ENCODE results near the gene TTC7B. TPM values are rescaled to one million over a fixed set of nuclear protein-coding genes. Genes with fewer than 3 reads are reported as not detected.
A peak's percentile ranks its signal among the peaks of the same experiment; 100 is the strongest.

Gene TTC7B
- total and polyA plus RNA-seq, 3 experiments from 2014 or later: 1.7 to 5.8 (median 5.2) TPM

DNA sequence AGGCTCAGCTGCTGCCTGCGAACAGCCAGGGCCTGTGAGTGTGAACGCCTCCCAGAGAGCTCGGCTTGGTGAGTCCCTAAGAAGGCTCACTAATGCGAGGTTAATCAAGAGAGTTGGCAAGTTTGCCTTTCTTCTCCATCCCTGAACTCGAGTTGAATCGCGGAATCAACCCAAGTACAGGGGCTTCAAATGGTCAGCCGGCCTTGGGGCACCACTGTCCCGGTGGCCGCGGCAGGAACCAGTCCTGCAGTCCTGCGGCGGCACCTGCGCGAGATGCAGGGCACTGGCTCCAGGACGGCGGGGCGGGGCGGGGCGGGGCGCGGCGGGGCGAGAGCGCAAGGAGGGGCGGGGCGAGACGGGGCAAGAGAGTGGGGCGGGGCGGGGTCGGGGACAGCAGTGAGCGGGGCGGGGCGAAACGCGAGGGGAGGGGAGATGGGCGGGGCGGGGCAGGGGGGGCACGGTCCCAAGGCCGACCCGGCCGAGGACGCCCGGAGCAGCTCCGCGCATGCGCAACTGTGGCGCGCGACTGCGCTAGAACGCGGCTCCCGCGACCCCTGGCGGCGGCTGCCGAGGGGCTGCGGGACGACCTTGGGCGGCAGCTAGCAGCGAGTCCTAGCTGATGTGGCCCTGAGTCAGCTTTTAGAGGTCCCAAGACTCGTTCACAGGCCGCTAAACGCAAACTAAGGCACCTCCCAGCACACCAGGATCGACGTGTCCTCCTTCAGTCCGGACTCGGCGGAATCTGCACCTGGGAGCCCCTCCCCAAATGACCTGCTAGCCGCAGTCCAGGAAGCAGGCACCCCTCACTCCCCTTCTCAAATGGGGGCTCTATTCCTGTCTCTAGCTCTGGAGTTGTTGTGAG, 58.0 kb downstream of the TTC7B start:
- Mint-ChIP-seq H3K4me1 (peaks cover 5 to 17% (median 12%) of the 10 kb centered on the region in 3 donors), H3K9me3 (peaks cover 11 to 15% (median 12%) of the 10 kb centered on the region in 5 donors), H3K36me3 (peaks cover 0 to 17% (median 0%) of the 10 kb centered on the region in 3 donors), H3K27me3 (peaks cover 5 to 21% of the 10 kb centered on the region in 2 donors), H3K27ac (peak overlapping the region in 7 of 8 donors; percentile 68 to 91 (median 83)), H3K4me3 (peak overlapping the region; percentile 76 to 91 (median 83))
- Histone ChIP-seq H3K9me3 (ENCODE audit: low read length) (peaks cover 6% of the 10 kb centered on the region), H3K36me3 (ENCODE audit: insufficient read depth, low read length) (no peaks in the 10 kb centered on the region), H3K27me3 (ENCODE audit: insufficient read depth, low read length, poor library complexity, severe bottlenecking) (no peaks in the 10 kb centered on the region), H3K4me1 (ENCODE audit: insufficient read depth, low read length) (peaks cover 16% of the 10 kb centered on the region), H3K27ac (ENCODE audit: low read depth, low read length) (peak overlapping the region; percentile 43), H3K4me3 (ENCODE audit: low read length) (peak overlapping the region; percentile 79)
- ChIA-PET POLR2A (interaction anchor here (0.6 to 1.6 kb wide), 6 partner anchors 302 to 502 kb away, joined by 3 to 10 read pairs (median 4); partner anchors contain the start of genes PSMC1 and RPS6KA5), CTCF (interaction anchor here (0.6 to 3.1 kb wide), 28 partner anchors 8 to 817 kb away, joined by 3 to 12 read pairs (median 3); partner anchors contain the start of gene CALM1)
- peak; percentile 92 to 96 (median 93) for DNase-seq

GRCh38 chr14:90757452-90757851, 58.8 kb downstream of the TTC7B start:
- Mint-ChIP-seq H3K9me3 (peaks cover 4 to 8% (median 5%) of the 10 kb centered on the region in 5 donors), H3K27me3 (peaks cover 3 to 13% of the 10 kb centered on the region in 2 donors), H3K4me1 (peaks cover 5 to 17% (median 12%) of the 10 kb centered on the region in 3 donors), H3K36me3 (peaks cover 0 to 9% (median 0%) of the 10 kb centered on the region in 3 donors), H3K4me3 (peak overlapping the region; percentile 76 to 91 (median 83)), H3K27ac (peak overlapping the region in 7 of 8 donors; percentile 32 to 91 (median 74))
- H3K27me3 ChIP-seq (ENCODE audit: insufficient read depth, low read length, poor library complexity, severe bottlenecking): no peaks in the 10 kb centered on the region
- no peak for DNase-seq
- ChIA-PET CTCF (interaction anchor here (0.6 to 3.1 kb wide), 8 partner anchors 30 to 801 kb away, joined by 3 to 9 read pairs (median 4); no protein-coding TSS in a partner anchor), POLR2A (interaction anchor here (1.0 to 1.6 kb wide), 4 partner anchors 303 to 501 kb away, joined by 3 to 6 read pairs (median 4); partner anchors contain the start of genes PSMC1 and RPS6KA5)
- H3K9me3 ChIP-seq (ENCODE audit: low read length): no peaks in the 10 kb centered on the region
- no peak overlapping the region for H3K27ac ChIP-seq (ENCODE audit: low read depth, low read length)
- H3K4me1 ChIP-seq (ENCODE audit: insufficient read depth, low read length): peaks cover 16% of the 10 kb centered on the region
- H3K36me3 ChIP-seq (ENCODE audit: insufficient read depth, low read length): no peaks in the 10 kb centered on the region
- H3K4me3 ChIP-seq (ENCODE audit: low read length): peak overlapping the region; percentile 79

DNA sequence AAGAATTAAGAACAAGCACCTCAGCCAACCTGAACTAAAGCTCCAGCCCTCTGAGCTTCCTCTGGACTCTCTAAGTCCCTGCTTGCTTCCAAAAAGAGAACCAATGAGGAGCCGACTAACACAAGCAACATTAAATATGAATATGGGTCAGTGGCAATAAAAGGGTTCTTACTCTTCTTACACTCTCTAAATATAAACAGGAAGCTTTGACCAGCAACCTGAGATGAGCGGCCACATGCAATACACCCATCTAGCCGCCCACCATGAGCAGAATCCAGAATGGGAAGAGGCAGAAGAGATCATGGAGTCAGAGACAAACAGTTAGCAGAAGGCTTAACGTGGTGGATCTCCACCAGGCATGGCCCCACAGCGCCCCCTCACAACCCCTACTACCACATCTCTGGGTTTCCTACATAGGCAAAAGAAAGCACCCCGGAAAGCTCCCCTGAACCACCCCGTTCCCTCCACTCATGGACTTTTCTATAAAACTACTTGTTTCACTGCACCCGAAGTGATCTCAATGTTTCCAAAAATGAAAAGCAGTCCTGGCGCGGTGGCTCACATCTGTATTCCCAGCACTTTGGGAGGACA, 59.4 kb downstream of the TTC7B start:
- DNase-seq: no peak
- H3K4me3 Mint-ChIP-seq: peak overlapping the region in 6 of 7 donors; percentile 13 to 85 (median 71)
- no peaks in the 10 kb centered on the region for H3K9me3 ChIP-seq (ENCODE audit: low read length)
- POLR2A ChIA-PET: interaction anchor here (0.7 to 1.1 kb wide), 2 partner anchors 373 kb away, joined by 3 to 5 read pairs; no protein-coding TSS in a partner anchor
- H3K9me3 Mint-ChIP-seq: peaks cover 0 to 2% (median 1%) of the 10 kb centered on the region in 5 donors
- peaks cover 0 to 6% (median 0%) of the 10 kb centered on the region in 3 donors for H3K36me3 Mint-ChIP-seq
- H3K4me1 Mint-ChIP-seq: peaks cover 5 to 17% (median 12%) of the 10 kb centered on the region in 3 donors
- no peaks in the 10 kb centered on the region for H3K27me3 ChIP-seq (ENCODE audit: insufficient read depth, low read length, poor library complexity, severe bottlenecking)
- CTCF ChIA-PET: interaction anchor here (0.6 to 2.0 kb wide), 2 partner anchors 82 to 801 kb away, joined by 3 to 4 read pairs; no protein-coding TSS in a partner anchor
- H3K27me3 Mint-ChIP-seq: peaks cover 2 to 11% of the 10 kb centered on the region in 2 donors
- no peak overlapping the region for H3K4me3 ChIP-seq (ENCODE audit: low read length)
- H3K4me1 ChIP-seq (ENCODE audit: insufficient read depth, low read length): peaks cover 16% of the 10 kb centered on the region
- H3K36me3 ChIP-seq (ENCODE audit: insufficient read depth, low read length): no peaks in the 10 kb centered on the region
- no peak overlapping the region for H3K27ac ChIP-seq (ENCODE audit: low read depth, low read length)
- H3K27ac Mint-ChIP-seq: peak overlapping the region in 2 of 8 donors; percentile 68 to 70

DNA sequence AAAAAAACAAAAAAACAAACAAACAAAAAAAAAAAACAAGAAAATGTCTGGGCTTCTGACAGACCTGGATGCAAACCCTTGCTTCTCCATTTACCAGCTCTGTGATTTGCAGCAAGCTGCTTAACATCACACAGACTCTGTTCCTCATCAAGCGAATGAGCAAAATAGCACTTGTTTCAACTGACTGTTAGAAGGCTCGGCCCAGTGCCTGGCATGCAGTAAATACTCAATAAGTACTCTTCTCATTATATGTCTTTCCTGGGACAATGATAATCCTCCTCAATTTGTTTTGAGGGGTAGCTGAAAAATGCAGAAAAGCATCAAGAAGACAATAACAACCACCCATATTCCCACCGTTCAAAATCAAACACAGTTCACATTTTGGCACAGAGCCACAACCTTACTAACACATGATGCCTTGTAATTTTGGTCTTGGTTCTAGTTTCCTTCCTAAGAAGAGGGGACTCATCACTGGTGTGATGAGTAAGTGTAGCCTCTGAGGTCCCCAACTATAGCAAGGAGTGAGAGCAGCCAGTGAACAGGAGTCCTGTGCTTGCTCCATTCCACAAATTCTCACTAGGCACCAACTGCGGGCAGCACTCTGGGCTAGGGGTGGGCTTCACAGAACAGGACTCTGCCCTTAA, 60.4 kb downstream of the TTC7B start:
- POLR2A ChIA-PET: interaction anchor here (0.7 kb wide), 1 partner anchor 372 kb away, joined by 5 read pairs; no protein-coding TSS in a partner anchor

GRCh38 chr14:90753456-90754005, 62.7 kb downstream of the TTC7B start:
- Mint-ChIP-seq H3K27me3 (peaks cover 7 to 18% of the 10 kb centered on the region in 2 donors), H3K9me3 (peaks cover 5 to 18% (median 11%) of the 10 kb centered on the region in 5 donors), H3K27ac (no peak overlapping the region), H3K4me3 (no peak overlapping the region), H3K36me3 (peaks cover 0 to 14% (median 2%) of the 10 kb centered on the region in 3 donors), H3K4me1 (peaks cover 5 to 9% (median 8%) of the 10 kb centered on the region in 3 donors)
- DNase-seq: no peak
- Histone ChIP-seq H3K9me3 (ENCODE audit: low read length) (no peaks in the 10 kb centered on the region), H3K36me3 (ENCODE audit: insufficient read depth, low read length) (no peaks in the 10 kb centered on the region), H3K27ac (ENCODE audit: low read depth, low read length) (no peak overlapping the region), H3K27me3 (ENCODE audit: insufficient read depth, low read length, poor library complexity, severe bottlenecking) (no peaks in the 10 kb centered on the region), H3K4me3 (ENCODE audit: low read length) (no peak overlapping the region), H3K4me1 (ENCODE audit: insufficient read depth, low read length) (peaks cover 9% of the 10 kb centered on the region)
- ChIA-PET POLR2A (no interaction called here), CTCF (interaction anchor here (1.1 to 1.2 kb wide), 2 partner anchors 8 to 36 kb away, joined by 3 read pairs; no protein-coding TSS in a partner anchor)

More for the DNA sequence above, 60.4 kb downstream of the TTC7B start:
- Histone ChIP-seq H3K27ac (ENCODE audit: low read depth, low read length) (no peak overlapping the region), H3K36me3 (ENCODE audit: insufficient read depth, low read length) (no peaks in the 10 kb centered on the region), H3K27me3 (ENCODE audit: insufficient read depth, low read length, poor library complexity, severe bottlenecking) (no peaks in the 10 kb centered on the region), H3K9me3 (ENCODE audit: low read length) (no peaks in the 10 kb centered on the region), H3K4me1 (ENCODE audit: insufficient read depth, low read length) (peaks cover 16% of the 10 kb centered on the region), H3K4me3 (ENCODE audit: low read length) (no peak overlapping the region)
- DNase-seq: no peak
- no peaks in the 10 kb centered on the region for H3K36me3 Mint-ChIP-seq
- H3K27ac Mint-ChIP-seq: peak overlapping the region in 1 of 8 donors; percentile 37
- H3K9me3 Mint-ChIP-seq: peaks cover 0 to 2% (median 0%) of the 10 kb centered on the region in 5 donors
- peaks cover 5 to 17% (median 12%) of the 10 kb centered on the region in 3 donors for H3K4me1 Mint-ChIP-seq
- CTCF ChIA-PET: no interaction called here
- peaks cover 2 to 5% of the 10 kb centered on the region in 2 donors for H3K27me3 Mint-ChIP-seq
- H3K4me3 Mint-ChIP-seq: peak overlapping the region in 1 of 7 donors; percentile 22

DNA sequence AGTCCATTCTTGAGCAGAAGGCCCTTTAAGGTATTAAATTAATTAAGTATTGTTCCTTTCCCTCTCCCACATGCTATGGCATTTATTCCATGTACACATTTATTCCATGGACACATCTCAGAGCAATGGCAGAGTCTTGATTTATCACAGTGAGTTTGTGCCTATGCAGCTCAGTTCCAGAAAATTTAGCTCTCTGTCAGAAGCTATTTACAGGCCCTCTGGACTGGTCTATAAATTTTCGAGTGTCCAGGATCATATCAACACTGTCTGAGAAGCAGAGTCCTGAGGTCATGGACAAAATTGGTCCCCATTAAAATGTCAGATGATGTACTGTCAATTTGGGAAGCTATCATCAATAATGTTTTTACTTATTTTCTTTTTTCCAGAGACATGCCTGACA, 65.5 kb downstream of the TTC7B start:
- no peak overlapping the region for H3K4me3 Mint-ChIP-seq
- Histone ChIP-seq H3K27ac (ENCODE audit: low read depth, low read length) (no peak overlapping the region), H3K4me3 (ENCODE audit: low read length) (no peak overlapping the region), H3K27me3 (ENCODE audit: insufficient read depth, low read length, poor library complexity, severe bottlenecking) (no peaks in the 10 kb centered on the region), H3K9me3 (ENCODE audit: low read length) (no peaks in the 10 kb centered on the region), H3K4me1 (ENCODE audit: insufficient read depth, low read length) (no peaks in the 10 kb centered on the region), H3K36me3 (ENCODE audit: insufficient read depth, low read length) (no peaks in the 10 kb centered on the region)
- no peak overlapping the region for H3K27ac Mint-ChIP-seq
- peaks cover 0 to 15% (median 2%) of the 10 kb centered on the region in 3 donors for H3K36me3 Mint-ChIP-seq
- ChIA-PET POLR2A (no interaction called here), CTCF (interaction anchor here (1.7 kb wide), 1 partner anchor 9 kb away, joined by 10 read pairs; no protein-coding TSS in a partner anchor)
- H3K9me3 Mint-ChIP-seq: peaks cover 5 to 20% (median 16%) of the 10 kb centered on the region in 5 donors
- peaks cover 11 to 15% of the 10 kb centered on the region in 2 donors for H3K27me3 Mint-ChIP-seq
- no peak for DNase-seq
- no peaks in the 10 kb centered on the region for H3K4me1 Mint-ChIP-seq

DNA sequence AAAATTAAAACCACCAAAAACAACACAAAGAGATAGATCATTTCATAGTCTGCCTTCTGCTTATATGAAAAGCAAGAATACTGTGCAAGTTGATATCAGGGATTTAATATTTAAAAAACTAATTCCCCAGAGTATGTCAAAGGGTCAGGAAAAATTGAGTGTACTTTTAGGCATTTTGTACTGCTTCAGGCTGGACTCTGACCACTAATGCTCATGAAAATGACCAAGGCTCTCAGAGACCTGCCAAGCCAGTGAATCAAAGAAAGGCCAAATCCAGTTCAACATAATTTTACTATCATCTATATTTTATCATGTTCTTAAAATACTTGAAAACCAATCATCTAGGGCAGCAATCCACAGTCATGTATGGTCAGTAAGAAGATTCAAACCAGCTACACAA, 66.0 kb downstream of the TTC7B start:
- Histone ChIP-seq H3K4me3 (ENCODE audit: low read length) (no peak overlapping the region), H3K36me3 (ENCODE audit: insufficient read depth, low read length) (no peaks in the 10 kb centered on the region), H3K27me3 (ENCODE audit: insufficient read depth, low read length, poor library complexity, severe bottlenecking) (no peaks in the 10 kb centered on the region), H3K4me1 (ENCODE audit: insufficient read depth, low read length) (no peaks in the 10 kb centered on the region), H3K27ac (ENCODE audit: low read depth, low read length) (no peak overlapping the region), H3K9me3 (ENCODE audit: low read length) (no peaks in the 10 kb centered on the region)
- peaks cover 5 to 20% (median 16%) of the 10 kb centered on the region in 5 donors for H3K9me3 Mint-ChIP-seq
- peaks cover 0 to 15% (median 2%) of the 10 kb centered on the region in 3 donors for H3K36me3 Mint-ChIP-seq
- CTCF ChIA-PET: interaction anchor here (1.7 kb wide), 1 partner anchor 9 kb away, joined by 10 read pairs; no protein-coding TSS in a partner anchor
- no peak overlapping the region for H3K27ac Mint-ChIP-seq
- peaks cover 11 to 13% of the 10 kb centered on the region in 2 donors for H3K27me3 Mint-ChIP-seq
- no peak for DNase-seq
- no peak overlapping the region for H3K4me3 Mint-ChIP-seq
- POLR2A ChIA-PET: no interaction called here
- no peaks in the 10 kb centered on the region for H3K4me1 Mint-ChIP-seq
